Stimulated activated CD4-positive, alpha-beta T cell treated with anti-CD3 and anti-CD28 coated beads, Interleukin-2, amount 100 ng/mL, for 4 hours (primary cell): ENCODE measurements around the gene TBATA.
"Not testable (repeated sequence)": the region's sequence is repeated elsewhere in the genome, so short reads cannot be mapped to it uniquely, and the experiment has no call there.

Experiments used
- DNase-seq: peaks from one replicate; pipeline ENCODE4 v3.0.0-alpha.2; 2020; ENCODE audit warnings: low read depth

TBATA gene

DNA sequence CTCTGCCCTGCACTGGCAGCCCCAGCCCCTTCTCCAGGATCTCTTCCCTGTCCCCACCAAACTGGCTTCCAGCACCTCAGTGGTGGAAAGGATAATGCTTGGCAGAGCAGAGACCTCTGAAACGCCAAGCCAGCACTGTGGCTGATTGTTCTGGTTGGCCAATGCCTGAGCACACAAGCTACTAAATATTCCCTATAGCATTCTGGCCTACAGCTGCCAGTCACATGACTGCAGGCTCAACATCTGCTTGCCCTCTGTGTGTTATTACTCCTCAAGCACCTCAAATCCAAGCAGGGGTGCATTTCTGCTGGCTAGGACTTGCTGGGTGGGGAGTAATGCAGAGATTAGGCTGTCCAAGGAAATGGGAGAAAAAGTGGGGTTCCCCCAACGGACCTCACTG lies 6.1 kb downstream of the TBATA start:
- DNase-seq: no peak

DNA sequence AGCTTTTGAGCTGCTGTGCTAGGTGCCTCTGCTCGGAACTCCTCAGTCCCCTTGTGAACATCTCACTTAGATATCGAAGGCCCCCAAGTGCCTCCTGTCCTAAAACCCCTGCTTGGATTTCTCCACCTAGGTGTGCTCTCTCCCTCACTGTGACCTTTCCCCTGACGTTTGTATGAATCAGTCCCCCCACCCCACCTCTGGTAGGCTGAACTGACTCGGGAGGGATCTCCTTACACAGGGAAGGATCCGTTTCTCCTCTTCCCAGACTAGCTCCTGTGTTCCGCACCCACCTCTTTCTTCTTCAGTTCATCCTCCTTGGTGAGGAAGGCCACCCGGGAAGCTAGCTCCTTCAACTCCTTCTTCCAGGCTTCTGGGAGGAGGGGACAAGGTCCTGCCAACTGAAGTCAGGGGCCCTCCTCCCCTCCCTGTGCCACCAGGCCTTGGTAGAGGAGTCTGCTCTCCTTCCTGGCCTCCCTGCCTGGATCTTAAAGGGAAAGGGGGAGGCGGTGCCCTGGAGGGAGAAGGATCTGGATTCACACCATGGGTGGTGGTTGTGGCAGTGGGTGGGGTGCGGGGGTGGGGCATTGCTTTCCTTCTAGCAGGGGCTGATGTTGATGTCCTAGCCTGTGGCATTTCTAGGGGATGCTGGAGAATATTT lies 6.8 kb downstream of the TBATA start:
- no peak for DNase-seq

DNA sequence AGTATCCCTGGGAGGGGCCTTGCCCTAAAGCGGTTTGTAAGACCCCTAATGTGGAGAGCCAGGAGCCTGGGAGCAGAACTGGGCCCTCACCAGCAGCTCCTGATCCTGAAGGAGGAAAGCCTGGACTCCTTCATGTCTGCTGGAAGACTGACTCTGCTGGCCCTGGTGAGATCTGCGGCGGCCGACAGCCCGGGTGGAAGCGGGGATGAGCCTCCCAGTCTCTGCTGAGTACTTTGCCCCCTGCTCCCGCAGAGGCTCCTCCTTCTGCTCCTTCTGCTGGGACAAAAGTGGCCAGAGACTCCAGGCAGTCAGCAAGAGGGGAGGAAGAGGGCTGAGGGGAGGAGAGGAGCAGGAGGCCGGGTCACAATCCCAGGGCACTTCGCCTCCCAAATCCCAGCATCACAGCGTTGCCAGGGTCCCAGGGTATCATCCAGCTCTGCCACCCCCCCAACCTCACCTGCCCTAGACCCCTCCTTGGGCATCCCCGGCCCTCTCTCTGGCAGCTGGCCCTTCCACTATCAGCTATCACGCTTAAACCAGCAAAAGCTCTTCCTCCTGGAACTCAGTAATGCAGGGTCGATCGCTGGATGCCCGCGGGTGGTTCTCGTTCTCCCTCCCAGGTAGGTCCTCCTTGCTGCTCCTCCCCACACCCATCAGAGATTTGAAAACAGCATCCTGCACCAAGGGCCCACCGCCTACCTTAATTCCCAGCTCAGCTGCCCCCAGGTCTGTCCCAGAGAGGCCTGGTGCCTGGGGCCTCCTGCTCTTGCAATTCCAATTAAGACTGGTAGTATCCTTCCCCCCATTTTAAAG lies 7.9 kb downstream of the TBATA start:
- no peak for DNase-seq

DNA sequence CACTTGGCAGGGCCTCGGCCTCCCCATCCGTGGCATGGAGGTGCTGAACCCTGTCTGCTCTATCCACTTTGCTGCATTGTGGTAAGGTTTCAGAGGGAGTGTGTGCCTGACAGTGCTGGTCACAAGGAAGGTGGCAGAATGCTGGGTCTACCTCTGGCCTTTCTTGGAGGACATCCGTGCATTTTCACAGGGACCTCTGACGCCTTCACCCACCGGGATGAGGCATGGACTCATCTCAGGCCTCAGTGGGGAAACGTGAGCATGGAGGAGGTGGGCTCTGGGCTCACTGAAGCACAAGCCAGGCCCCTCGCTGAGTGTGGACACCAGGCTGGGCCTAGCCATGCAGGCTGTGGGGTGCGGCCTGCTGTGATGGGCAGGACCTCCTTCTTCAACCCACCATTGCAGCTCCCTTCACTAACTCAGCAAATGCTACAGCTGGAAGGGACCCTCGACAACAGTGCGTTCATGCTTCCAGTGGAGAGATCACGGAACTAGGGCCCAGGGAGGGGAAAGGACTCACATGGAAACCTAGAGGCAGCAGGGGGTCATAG lies 8.6 kb downstream of the TBATA start:
- no peak for DNase-seq

DNA sequence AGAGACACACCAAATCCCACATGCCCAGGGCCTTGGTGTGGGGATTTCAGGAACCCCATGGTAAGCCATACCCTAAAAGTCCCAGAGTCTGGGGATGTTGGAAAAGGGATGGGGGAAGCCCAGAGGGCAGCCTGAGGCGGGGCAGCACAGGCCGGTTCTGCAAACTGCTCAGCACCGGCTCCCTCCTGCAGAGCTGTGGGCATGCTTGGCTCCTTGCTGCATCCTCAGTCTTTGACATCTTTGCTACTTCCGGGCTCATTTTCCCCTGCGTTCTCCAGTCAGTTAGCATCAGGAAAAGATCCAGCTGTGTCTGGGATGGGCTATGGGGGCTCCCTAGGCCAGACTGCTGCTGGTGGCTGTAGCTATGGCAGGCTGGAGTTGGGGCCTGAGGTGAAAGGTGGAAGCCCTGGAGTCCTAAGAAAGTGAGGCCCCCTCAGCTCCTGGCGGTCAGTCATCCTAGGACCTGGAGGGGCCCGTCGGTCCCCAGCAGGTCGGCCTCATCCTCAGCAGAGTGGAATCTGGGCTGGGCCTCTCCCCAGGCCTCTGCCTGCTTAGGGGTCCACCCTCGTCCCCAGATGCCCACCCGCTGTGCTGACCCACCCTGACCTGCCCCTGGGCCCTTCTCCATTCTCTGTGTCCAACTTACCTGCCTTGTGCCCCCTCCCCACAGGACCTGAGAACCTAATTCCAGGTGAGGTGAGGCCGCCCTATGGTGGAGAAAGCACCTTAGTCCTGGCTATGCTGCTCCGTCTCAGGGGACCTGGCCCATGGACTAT lies 9.3 kb downstream of the TBATA start:
- DNase-seq: no peak

DNA sequence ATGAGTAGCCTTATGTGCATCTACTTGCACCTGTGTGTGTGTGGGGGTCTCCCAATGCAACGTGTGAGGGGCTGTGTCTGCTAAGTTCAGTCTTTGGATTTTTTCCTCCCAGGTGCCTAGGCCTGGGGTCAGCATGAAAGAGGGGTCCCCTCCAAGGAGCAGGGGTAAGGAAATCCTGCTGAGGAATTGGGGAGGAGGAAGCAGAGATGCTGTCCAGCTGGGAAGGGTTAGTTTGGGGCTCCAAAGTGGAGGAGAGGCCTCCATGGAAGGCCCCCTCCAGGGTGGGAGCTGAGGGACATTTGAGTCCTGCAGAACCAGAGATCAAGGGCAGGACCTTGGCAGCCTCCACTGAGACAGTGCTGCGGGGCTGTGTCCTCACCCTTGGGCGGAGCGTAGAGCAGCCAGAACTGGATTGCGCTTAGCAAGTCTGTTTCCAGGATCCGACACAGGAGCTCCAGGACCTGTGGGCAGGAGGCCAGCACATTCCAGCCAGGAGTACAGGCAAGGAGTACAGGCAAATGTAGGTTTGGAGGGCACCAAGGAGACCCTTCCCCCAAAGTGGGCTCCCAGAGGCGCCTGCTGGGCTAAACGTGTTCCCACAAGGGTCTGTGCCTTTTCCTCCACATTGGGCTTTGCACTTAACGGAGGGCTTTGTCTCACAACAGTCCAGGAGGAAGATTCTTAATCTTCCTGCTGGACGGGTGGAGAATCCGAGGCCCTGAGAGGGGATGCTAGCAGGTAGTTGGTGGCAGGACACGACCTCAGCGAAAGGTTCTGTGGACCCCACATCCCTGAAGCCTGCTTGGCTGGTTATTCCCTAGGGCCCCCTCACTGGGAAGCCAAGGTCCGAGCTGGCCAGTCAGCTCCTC lies 10.1 kb downstream of the TBATA start:
- DNase-seq: no peak

DNA sequence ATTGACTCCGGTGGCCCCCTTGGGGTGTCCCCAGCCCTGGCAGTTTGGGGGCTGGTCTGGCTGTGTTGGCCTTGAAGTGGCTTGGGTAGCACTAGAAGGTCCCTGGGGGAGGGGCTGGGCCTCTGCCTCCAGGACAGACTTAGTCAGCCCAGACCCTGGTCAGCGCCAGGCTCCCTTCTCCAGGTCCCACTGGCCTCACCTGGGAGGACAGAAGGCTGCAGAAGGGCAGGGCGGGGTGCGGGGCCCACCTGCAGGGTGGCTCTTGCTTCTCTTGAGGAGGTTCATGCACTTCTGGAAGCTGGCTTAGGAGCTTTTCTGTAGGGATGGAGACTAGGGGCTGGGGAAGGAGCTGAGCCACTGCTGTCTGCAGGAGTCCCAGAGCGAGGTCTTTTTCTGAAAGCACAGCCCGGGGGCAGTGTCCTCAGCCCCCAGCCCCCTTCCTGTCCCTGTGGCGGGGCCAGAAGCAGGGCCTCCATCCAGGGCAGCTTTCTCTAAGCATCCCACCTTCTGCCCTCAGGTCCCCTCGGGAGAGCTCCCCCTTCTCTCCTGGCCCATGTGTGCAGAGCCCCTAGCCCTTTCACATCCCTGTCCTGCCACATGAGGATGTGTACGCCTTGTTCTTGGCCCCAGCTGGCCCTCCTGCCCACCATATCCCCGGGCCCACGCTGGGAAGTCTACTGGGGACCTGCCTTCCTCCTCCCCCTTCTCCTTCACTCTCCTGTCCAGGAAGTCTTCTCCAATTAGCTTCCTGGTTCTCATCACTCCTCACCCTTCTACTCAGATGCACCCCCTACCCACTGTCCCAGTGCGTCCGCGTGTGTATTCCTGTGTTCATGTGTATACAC lies 11.0 kb downstream of the TBATA start:
- DNase-seq: no peak

DNA sequence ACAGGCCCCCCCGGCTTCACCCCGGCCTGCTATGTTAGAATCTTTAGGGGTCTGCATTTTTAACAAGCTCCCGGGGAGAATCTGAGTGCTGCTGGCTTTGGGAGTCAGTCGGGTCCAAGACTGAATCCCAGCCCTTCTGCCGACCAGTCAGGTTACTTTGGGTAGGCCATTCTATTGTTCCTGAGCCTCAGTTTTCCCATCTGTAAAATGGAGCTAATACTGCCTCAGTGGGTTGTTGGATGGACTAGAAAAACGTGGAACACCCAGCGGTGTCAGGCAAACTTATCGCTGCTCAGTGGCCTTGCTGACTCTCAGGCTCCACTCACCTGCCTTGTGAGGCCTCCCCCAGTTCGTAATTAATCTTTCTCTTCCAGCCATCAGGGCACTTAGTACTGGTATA lies 11.7 kb downstream of the TBATA start:
- DNase-seq: no peak

DNA sequence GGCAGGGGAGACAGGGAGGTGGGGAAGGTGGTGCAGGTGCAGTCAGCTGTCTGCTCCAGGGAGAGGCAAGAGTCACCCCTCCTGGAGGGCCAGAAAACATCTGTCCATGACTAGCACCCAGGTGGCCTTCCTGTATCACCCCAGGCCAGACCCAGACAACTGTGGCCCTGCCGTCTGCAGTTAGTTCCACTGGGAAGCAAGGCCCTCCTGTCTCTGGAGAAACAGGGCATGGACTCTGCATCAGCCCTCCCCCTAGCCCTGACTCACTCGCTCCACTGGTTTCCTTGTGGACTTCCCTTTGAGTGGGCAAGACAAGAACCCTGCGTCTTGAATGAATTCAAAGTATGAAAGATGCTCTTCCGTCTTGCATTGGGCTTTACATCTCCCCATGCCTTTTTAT lies 12.6 kb downstream of the TBATA start:
- DNase-seq: no peak

DNA sequence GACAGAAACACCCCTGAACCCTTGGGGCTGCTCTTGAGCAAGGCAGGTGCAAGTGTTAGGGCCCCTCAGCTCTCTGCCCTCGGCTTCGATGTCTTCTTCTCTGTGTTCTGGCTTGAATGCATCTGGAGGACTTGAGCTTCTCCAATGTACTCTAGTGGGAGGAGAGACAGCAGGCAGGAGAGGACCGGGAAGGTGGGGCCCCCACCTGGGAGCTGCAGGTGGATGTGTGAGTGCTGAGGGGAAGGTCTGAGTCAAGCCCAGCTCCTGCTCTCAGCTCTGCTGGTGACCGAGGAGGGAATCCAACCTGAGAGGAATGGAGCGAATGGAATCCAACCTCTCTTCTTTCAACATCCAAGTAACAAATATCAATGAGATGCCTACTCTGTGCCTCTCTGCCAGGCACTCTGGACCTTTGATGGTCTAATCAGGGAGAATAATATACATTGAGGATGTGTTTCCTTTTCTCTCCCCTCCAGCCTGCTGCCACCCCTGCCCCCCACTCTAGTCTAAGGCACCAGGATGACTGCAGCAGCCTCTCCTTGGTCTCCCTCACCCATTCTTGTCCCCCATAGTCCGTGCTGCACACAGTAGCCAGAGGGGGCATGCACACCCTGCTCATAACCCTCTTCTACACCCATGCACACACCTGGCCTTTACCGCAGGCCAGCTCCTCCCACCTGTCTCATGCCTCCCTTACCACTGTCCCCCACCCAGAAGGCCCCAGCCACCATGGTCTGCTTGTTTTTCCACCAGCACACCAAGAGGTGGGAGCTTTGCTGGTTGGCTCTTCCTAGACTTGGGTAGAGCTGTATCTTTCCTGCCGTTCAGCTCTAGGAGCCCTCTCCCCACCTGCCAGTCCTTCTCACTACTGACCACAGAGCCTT lies 13.6 kb downstream of the TBATA start:
- DNase-seq: no peak

DNA sequence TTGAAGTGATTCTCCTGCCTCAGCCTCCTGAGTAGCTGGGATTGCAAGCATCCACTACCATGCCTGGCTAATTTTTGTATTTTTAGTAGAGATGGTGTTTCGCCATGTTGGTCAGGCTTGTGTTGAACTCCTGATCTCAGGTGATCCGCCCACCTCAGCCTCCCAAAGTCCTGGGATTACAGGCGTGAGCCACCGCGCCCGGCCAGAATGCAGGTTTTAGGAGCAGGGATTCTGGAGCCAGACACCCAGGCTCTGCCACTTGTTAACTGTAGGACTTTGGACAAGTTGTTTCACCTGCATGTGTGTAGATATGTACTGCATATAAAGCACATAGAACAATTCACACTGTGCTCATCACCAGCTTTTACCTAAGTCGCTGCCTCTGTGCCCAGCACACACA lies 14.7 kb downstream of the TBATA start:
- not testable (repeated sequence) for DNase-seq

DNA sequence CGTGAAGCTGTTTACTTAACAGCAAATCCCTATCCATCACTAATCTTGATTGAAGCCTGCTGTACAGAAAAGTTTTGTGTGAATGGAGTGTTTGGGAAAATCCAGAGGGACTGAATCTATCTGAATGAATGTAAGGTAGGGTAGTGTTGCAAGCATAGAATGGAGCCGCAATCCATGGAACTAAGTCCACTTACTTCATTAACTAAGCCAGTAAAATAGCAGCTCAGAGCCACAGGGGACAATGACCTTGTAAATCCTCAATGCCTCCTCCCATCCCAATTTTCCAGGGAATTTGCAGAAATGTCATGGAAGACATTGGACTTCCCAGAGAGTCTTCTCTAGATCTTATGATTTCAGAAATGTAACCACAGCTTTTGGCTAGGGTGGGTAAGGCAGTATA lies 15.2 kb downstream of the TBATA start:
- no peak for DNase-seq

DNA sequence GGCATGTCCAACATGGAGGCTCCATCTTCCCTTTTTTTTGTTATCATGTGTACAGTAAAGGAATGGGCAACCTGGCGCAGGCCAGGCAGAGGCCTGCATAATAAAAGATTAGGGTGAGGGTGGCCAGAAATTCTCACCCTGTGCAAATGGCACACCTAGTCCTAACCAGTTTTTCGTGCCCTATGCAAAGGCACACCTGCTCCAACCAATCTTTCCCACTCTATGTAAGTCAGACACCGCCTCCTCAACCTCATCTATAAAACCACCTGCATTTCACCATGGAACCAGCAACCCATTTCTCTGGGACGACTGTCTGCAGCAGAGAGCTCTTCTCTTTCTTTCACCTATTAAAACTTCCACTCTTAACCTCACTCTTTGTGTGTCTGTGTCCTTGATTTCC lies 16.1 kb downstream of the TBATA start:
- no peak for DNase-seq

DNA sequence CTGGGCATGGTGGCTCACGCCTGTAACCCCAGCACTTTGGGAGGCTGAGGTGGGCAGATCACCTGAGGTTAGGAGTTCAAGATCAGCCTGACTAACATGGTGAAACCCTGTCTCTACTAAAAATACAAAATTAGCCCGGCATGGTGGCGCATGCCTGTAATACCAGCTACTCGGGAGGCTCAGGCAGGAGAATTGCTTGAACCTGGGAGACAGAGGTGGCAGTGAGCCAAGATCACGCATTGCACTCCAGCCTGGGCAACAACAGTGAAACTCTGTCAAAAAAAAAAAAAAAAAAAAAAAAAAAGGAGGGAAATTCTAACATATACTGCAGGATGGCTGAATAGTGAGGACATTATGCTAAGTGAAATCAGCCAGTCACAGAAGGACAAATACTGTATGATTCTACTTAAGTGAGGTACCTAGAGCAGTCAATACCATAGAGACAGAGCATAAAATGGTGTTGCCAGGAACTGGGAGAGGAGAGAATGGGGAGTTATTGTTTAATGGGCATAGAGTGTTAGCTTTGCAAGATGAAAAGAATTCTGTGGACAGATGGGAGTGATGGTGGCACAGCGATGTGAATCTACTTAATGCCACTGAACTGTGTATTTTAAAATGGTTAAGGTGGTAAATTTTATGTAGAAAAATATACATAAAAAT lies 17.0 kb downstream of the TBATA start:
- DNase-seq: not testable (repeated sequence)

DNA sequence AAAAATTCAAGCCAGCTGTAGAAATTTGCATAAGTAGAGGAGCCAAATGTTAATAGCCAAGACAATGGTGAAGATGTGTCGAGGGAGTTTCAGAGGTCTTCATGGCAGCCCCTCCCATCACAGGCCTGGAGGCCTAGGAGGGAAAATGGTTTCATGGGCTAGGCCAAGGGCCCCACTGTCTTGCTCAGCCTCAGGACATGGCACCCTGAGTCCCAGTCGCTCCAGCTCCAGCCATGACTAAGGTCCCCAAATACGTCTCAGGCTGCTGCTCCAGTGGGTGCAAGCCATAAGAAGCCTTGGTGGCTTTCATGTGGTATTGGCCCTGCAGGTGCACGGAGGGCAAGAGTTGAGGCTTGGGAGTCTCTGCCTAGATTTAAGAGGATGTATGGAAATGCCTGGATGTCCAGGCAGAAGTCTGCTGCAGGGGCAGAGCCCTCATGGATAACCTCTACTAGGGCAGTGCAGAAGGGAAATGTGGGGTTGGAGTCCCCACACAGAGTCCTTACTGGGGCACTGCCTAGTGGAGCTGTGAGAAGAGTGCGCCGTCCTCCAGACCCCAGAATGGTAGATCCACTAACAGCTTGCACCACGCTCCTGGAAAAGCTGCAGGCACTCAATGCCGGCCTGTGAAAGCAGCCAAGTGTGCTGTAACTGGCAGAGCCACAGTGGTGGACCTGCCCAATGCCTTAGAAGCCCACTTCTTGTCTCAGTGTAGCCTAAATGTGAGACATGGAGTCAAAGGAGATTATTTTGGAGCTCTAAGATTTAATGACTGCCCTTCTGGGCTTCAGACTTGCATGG lies 19.2 kb downstream of the TBATA start:
- DNase-seq: no peak

DNA sequence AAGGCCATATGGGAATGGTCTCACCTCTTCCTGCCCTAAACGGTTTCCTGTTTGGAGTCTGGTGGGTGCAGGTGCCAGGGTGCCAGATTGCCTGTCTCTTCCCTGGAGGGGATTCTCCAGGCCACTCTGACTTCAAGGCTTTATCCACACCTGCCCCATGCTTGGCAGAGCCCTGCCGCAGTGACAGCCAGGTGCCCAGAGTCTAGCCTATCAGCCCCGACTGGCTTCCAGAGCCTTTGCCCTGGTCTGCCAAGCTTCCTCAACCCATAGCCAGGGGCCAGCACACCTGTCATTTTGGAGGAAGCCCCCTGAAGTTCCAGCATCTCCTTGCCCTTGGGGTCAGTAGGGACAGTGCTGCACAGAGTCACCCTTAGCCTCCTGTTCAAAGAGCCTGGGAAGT lies 21.6 kb downstream of the TBATA start:
- DNase-seq: no peak

DNA sequence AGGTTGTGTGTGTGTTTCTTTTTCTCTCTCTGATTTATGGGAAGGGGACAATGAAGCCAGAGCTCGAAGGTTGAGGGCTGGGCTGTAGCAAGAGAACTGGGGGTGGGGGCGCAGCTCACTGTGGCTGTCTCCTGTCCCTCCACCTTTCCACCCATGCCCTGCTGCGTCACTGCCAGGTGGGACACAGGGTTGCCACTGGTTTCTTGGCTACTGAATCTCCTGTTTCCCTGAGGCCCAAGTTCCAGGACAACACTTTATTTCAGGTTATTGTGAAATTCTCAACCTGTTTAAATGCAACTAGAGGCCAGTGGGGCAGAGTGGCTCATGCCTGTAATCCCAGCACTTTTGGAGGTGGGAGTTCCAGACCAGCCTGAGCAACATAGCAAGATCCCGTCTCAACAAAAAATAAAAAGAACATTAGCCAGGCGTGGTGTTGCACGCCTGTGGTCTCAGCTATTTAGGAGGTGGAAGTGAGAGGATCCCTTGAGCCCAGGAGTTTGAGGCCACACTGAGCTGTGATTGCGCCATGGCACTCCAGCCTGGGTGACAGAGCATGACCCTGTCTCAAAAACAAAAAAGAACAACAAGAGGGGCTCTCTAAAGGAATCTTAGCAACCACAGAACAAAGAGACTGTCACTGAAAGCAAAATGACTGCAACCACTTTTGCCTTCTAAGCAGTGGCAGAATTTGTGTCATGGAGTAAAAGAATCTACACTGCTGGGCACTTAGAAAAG lies 22.6 kb downstream of the TBATA start:
- no peak for DNase-seq
